Prostate gland (tissue), 2 donors: ENCODE data around the gene SMIM1.

Source experiments
- POLR2A ChIP-seq: fragments of 450-650 bp; IDR thresholded peaks from one replicate; pipeline ENCODE4 v1.6.1; 2016; ENCODE audit warnings: antibody characterized with exemption, mild to moderate bottlenecking
- POLR2AphosphoS5 ChIP-seq: sonication (generic); formaldehyde crosslinking; IDR thresholded peaks from one replicate; pipeline ENCODE4 v1.6.1; 2017; ENCODE audit warnings: antibody characterized with exemption
- TF ChIP-seq, protein P1 (sequence below), 4 experiments: fragments of 200-600 bp in 2 of 4; fragments of 450-650 bp in 2 of 4; sonication (generic) in 2 of 4; IDR thresholded peaks; 1 replicate in 3 of 4; 2 replicates in 1 of 4; pipeline ENCODE4 v1.5.1; 2016 to 2019; ENCODE audit warnings: antibody characterized with exemption in 4 of 4, mild to moderate bottlenecking in 2 of 4, moderate library complexity in 2 of 4

DNA sequence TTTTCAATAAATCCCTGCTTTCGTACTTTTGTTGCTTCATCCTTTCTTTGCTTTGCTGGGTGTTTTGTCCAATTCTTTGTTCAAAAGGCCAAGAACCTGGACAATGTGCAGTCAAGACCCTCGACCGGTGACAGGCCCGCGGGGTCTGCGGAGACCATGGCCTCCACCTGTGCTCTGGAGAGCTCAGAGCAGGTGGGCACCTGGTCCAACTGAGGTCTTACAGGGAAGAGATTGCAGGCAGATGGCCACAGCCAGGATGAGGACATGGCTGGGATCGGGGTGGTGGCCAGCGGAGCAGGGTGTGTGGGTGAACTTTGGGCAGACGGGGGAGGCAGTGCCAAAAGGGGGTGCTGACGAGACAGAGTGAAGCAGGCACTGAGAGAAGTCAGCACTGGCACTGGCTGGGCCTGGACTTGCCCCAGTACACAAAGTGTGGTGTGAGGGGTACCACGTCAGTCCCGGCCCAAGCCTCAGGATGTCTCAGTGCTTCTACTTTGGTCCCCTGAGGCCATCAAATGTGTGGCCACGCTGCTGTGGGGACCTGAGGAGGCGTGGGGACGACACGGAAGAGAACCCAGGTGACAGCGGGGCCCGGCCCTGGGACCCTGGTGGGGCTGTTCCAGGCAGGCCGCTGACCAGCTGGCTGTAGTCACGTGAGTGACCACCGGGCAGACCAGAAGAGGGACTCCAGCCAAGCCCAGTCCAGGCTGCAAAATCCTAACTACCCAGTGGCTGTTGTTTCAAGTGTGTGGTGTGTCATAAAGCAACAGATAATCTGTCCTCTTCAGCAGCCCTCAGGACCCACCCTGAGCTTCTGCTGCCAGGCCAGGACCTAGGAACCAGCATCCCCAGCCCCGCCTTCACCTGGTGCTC lies 30.7 kb upstream of the SMIM1 start:
- TF ChIP-seq, protein P1, sequence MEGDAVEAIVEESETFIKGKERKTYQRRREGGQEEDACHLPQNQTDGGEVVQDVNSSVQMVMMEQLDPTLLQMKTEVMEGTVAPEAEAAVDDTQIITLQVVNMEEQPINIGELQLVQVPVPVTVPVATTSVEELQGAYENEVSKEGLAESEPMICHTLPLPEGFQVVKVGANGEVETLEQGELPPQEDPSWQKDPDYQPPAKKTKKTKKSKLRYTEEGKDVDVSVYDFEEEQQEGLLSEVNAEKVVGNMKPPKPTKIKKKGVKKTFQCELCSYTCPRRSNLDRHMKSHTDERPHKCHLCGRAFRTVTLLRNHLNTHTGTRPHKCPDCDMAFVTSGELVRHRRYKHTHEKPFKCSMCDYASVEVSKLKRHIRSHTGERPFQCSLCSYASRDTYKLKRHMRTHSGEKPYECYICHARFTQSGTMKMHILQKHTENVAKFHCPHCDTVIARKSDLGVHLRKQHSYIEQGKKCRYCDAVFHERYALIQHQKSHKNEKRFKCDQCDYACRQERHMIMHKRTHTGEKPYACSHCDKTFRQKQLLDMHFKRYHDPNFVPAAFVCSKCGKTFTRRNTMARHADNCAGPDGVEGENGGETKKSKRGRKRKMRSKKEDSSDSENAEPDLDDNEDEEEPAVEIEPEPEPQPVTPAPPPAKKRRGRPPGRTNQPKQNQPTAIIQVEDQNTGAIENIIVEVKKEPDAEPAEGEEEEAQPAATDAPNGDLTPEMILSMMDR (IDR thresholded peaks at IDR 0.05) = no peak
- no peak for TF ChIP-seq POLR2A
- no peak for TF ChIP-seq POLR2AphosphoS5
